Thyroid gland (tissue), 4 donors: Measurements from ENCODE around the gene PEBP1. TPM values are rescaled to one million over a fixed set of nuclear protein-coding genes. Genes with fewer than 3 reads are reported as not detected.
A peak's percentile ranks its signal among the peaks of the same experiment; 100 is the strongest.

Experiments
- DNase-seq, 2 donors: peaks; one replicate each; pipeline ENCODE4 v3.0.0-alpha.2; 2019
- H3K27ac ChIP-seq, 3 donors: fragments of 200-600 bp; sonication (generic); 1 replicate in 2 of 3; 2 replicates in 1 of 3; pipeline ENCODE4 v1.5.1; 2016 to 2019; ENCODE audit warnings: mild to moderate bottlenecking in 1 of 3, moderate library complexity in 1 of 3
- H3K27me3 ChIP-seq: fragments of 200-600 bp; sonication (generic); one replicate; pipeline ENCODE4 v1.5.1; 2019
- H3K36me3 ChIP-seq, 2 donors: fragments of 200-600 bp; sonication (generic); one replicate each; pipeline ENCODE4 v1.5.1; 2016 to 2019
- H3K4me1 ChIP-seq, 2 donors: fragments of 200-600 bp; sonication (generic); one replicate each; pipeline ENCODE4 v1.5.1; 2017 to 2019
- H3K4me3 ChIP-seq, 3 donors: fragments of 200-600 bp; sonication (generic); replicated peaks in 1 of 3; 1 replicate in 2 of 3; 2 replicates in 1 of 3; pipeline ENCODE4 v1.5.1; 2016; ENCODE audit warnings: mild to moderate bottlenecking in 1 of 3
- H3K9me3 ChIP-seq: fragments of 200-600 bp; sonication (generic); one replicate; pipeline ENCODE4 v1.5.1; 2017
- POLR2A ChIP-seq, 2 donors: fragments of 450-650 bp; IDR thresholded peaks; one replicate each; pipeline ENCODE4 v1.6.1; 2017; ENCODE audit warnings: antibody characterized with exemption in 2 of 2, mild to moderate bottlenecking in 2 of 2, moderate library complexity in 1 of 2
- WGBS, 2 donors: methylation state at CpG; one replicate each; pipeline ENCODE4 v1.1.5; 2017; 5-methylcytosine and 5-hydroxymethylcytosine counted together
- intact Hi-C: fragments of 100-400 bp; cut with DNase I; formaldehyde crosslinking; loops from one replicate; pipeline ENCODE4 v1.15.1; 2023
- total RNA-seq, 4 donors: library from RNA; depleted of rRNA; stranded (reverse); fragments of >200 nt; gene quantifications; one replicate each; pipeline ENCODE4 v1.2.3, GENCODE V29; 2016
- TF ChIP-seq, protein P1 (sequence below), 6 experiments: fragments of 200-600 bp in 3 of 6; fragments of 450-650 bp in 3 of 6; sonication (generic) in 3 of 6; IDR thresholded peaks; one replicate each; pipeline ENCODE4 v1.5.1; 2016 to 2019; ENCODE audit warnings: antibody characterized with exemption in 6 of 6, mild to moderate bottlenecking in 2 of 6, inconsistent platforms in 1 of 6, moderate library complexity in 1 of 6

Gene PEBP1
- total RNA-seq, 4 donors from 2014 or later, result 695 to 2,015 (median 1,366) TPM

DNA sequence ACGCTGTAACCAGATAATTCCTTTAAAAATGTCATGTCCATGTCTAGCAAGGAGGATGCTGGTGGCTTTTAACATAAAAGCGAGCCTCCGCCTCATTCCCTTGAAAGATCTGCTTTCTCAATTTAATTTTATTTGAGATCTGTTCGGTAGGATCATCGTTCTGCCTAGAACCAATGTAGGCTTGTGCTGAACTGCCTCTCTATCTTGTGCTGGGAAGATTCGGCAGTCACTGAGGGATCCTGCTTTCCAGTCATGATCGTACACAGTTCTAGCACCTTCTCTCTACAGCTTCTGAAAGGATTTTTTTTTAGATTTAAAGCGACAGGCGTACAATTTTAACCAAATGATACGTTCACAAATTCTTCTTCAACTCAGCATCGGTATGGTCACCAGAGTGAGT lies 54.3 kb downstream of the PEBP1 start:
- Histone ChIP-seq H3K36me3 (no peaks in the 10 kb centered on the region), H3K27ac (peak overlapping the region; percentile 22 to 51 (median 25)), H3K4me3 (no peak overlapping the region), H3K27me3 (no peaks in the 10 kb centered on the region), H3K9me3 (no peaks in the 10 kb centered on the region), H3K4me1 (no peaks in the 10 kb centered on the region)
- no peak for DNase-seq
- 38 to 48% methylated on average over 11 of the region's 11 CpGs for WGBS, 2 donors
- TF ChIP-seq, protein P1, sequence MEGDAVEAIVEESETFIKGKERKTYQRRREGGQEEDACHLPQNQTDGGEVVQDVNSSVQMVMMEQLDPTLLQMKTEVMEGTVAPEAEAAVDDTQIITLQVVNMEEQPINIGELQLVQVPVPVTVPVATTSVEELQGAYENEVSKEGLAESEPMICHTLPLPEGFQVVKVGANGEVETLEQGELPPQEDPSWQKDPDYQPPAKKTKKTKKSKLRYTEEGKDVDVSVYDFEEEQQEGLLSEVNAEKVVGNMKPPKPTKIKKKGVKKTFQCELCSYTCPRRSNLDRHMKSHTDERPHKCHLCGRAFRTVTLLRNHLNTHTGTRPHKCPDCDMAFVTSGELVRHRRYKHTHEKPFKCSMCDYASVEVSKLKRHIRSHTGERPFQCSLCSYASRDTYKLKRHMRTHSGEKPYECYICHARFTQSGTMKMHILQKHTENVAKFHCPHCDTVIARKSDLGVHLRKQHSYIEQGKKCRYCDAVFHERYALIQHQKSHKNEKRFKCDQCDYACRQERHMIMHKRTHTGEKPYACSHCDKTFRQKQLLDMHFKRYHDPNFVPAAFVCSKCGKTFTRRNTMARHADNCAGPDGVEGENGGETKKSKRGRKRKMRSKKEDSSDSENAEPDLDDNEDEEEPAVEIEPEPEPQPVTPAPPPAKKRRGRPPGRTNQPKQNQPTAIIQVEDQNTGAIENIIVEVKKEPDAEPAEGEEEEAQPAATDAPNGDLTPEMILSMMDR (IDR thresholded peaks at IDR 0.05), result no peak
- TF ChIP-seq POLR2A (IDR thresholded peaks at IDR 0.05), result no peak
- intact Hi-C loops, result no loop called here

DNA sequence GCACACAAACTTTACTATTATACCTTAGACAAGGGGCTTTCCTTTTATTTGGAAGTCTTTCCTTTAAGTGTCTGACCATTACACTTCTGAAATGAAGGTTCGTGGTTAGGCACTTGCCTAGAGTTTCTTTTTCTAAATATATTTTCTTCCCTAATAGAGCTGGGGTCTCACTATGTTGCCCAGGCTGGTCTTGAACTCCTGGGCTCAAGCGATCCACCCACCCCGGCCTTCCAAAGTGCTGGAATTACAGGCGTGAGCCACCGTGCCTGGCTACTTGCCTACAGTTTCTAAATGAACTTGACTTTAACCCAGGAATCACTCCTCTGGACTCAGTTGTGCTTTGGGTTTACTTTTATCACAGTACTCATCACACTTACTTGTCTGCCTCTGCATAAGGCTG lies 57.6 kb downstream of the PEBP1 start:
- Histone ChIP-seq H3K4me3 (no peak overlapping the region), H3K27ac (no peak overlapping the region), H3K36me3 (peaks cover 1 to 6% of the 10 kb centered on the region in 2 donors), H3K9me3 (no peaks in the 10 kb centered on the region), H3K4me1 (no peaks in the 10 kb centered on the region), H3K27me3 (no peaks in the 10 kb centered on the region)
- DNase-seq, result no peak
- TF ChIP-seq POLR2A (IDR thresholded peaks at IDR 0.05), result no peak
- TF ChIP-seq, protein P1 (IDR thresholded peaks at IDR 0.05), result no peak
- intact Hi-C loops, result no loop called here
- 91 to 94% methylated on average over 5 of the region's 5 CpGs for WGBS, 2 donors

DNA sequence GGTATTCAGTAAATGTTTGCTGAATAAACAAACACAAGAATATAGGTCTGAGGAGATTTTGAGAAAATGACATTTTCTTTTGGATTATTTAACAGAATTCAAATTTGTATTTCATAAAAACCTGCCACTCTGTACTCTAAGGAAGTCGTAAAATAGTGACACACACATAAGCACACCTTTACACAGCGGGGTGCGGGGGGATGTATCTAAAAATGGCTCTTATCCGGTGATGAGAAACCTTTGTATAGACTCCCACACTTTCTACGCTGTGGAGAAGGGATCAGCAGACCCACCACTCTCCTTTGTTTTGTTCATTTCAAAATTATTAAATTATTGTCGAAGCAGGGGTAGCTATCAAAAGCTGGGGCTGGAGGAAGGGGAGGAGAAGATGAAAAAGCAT lies 58.0 kb downstream of the PEBP1 start:
- no peaks in the 10 kb centered on the region for H3K27me3 ChIP-seq
- H3K4me3 ChIP-seq, result no peak overlapping the region
- intact Hi-C loops, result no loop called here
- H3K9me3 ChIP-seq, result no peaks in the 10 kb centered on the region
- WGBS, 2 donors, result 94 to 95% methylated on average over 6 of the region's 6 CpGs
- TF ChIP-seq POLR2A (IDR thresholded peaks at IDR 0.05), result no peak
- TF ChIP-seq, protein P1 (IDR thresholded peaks at IDR 0.05), result no peak
- no peak overlapping the region for H3K27ac ChIP-seq
- no peaks in the 10 kb centered on the region for H3K4me1 ChIP-seq
- DNase-seq, result no peak
- peaks cover 6 to 8% of the 10 kb centered on the region in 2 donors for H3K36me3 ChIP-seq

Other genes with a start within 250 kb of the PEBP1 start
- 10 to 100 TPM in 1 of 4 donors, 1 to 10 TPM in 3; 1.2 to 11.0 (median 2.2) TPM for gene KSR2, start 167.1 kb upstream of the PEBP1 start, total RNA-seq
- gene RFC5, start 119.4 kb upstream of the PEBP1 start, total RNA-seq, result 10 to 100 TPM; 15.4 to 18.8 (median 17.2) TPM
- 10 to 100 TPM; 64.6 to 97.0 (median 86.0) TPM for gene WSB2, start 74.9 kb upstream of the PEBP1 start, total RNA-seq
- gene VSIG10, start 32.1 kb upstream of the PEBP1 start, total RNA-seq, result 10 to 100 TPM; 62.0 to 93.7 (median 76.6) TPM
- gene TAOK3, start 236.8 kb downstream of the PEBP1 start, total RNA-seq, result 10 to 100 TPM; 38.4 to 65.3 (median 50.2) TPM
- 10 to 100 TPM; 56.5 to 75.7 (median 62.7) TPM for gene SUDS3, start 240.4 kb downstream of the PEBP1 start, total RNA-seq